IMR-90 (cell line): ENCODE measurements around the gene CYP1A2. TPM values are rescaled to one million over a fixed set of nuclear protein-coding genes. Genes with fewer than 3 reads are reported as not detected.

ENCODE experiments used
- ATAC-seq: fragments of 200-7000 bp; cut with Tn5 transposase; 2 replicates; pipeline ENCODE4 v1.9.1; 2020; ENCODE audit warnings: low read depth, mild to moderate bottlenecking, moderate library complexity
- BruUV-seq: library from RNA; stranded (reverse); fragments of 400-500 nt; replicated peaks from 2 replicates; lab custom pipeline; 2021; lab: Mats Ljungman, UMichigan
- CTCF ChIA-PET: fragments of 300-600 bp; formaldehyde crosslinking; extraction: SDS; loops from one replicate; lab custom pipeline; 2021; ENCODE audit warnings: antibody characterized with exemption; lab: Yijun Ruan, JAX
- POLR2A ChIA-PET: fragments of 300-600 bp; sonication (Branson Sonifier 250); formaldehyde crosslinking; loops from one replicate; lab custom pipeline; 2022; ENCODE audit warnings: antibody characterized with exemption; ENCODE audit not compliant: unreplicated experiment; lab: Charles Lee
- DNase-seq: peaks from one replicate; pipeline ENCODE4 v3.0.0; 2013
- H2AFZ ChIP-seq: replicated peaks from 2 replicates; pipeline ENCODE3; 2013; ENCODE audit warnings: low read length, mild to moderate bottlenecking; ENCODE audit not compliant: poor library complexity
- H2AK5ac ChIP-seq: 2 replicates; pipeline ENCODE4 v1.6.1; 2013; ENCODE audit warnings: low read depth, low read length, inconsistent platforms
- H2AK9ac ChIP-seq: replicated peaks from 2 replicates; pipeline ENCODE3; 2013; ENCODE audit warnings: mild to moderate bottlenecking, low read depth, low read length, moderate library complexity; ENCODE audit not compliant: poor library complexity
- H2BK120ac ChIP-seq: 2 replicates; pipeline ENCODE4 v1.6.1; 2013; ENCODE audit warnings: low read depth, low read length, inconsistent platforms
- H2BK15ac ChIP-seq: 3 replicates; pipeline ENCODE4 v1.6.1; 2013; ENCODE audit warnings: low read depth, low read length, inconsistent platforms
- H2BK20ac ChIP-seq: 2 replicates; pipeline ENCODE4 v1.6.1; 2013; ENCODE audit warnings: low read depth, mild to moderate bottlenecking, inconsistent platforms, low read length, moderate library complexity
- H2BK5ac ChIP-seq: 2 replicates; pipeline ENCODE4 v1.6.1; 2013; ENCODE audit warnings: mild to moderate bottlenecking, low read depth, low read length, inconsistent platforms; ENCODE audit not compliant: poor library complexity, severe bottlenecking
- H3K14ac ChIP-seq: replicated peaks from 2 replicates; pipeline ENCODE4 v1.6.1; 2013; ENCODE audit warnings: low read depth, low read length, inconsistent platforms
- H3K18ac ChIP-seq: 2 replicates; pipeline ENCODE4 v1.6.1; 2013; ENCODE audit warnings: low read depth, low read length, control low read depth
- H3K23ac ChIP-seq: 2 replicates; pipeline ENCODE4 v1.6.1; 2013; ENCODE audit warnings: low read depth, low read length, inconsistent platforms
- H3K27ac ChIP-seq: 2 replicates; pipeline ENCODE4 v1.5.1; 2013; ENCODE audit warnings: mild to moderate bottlenecking, control low read depth, low read length; ENCODE audit not compliant: insufficient read depth
- H3K27me3 ChIP-seq: 2 replicates; pipeline ENCODE4 v1.6.1; 2013; ENCODE audit warnings: low read length; ENCODE audit not compliant: control insufficient read depth, insufficient read depth
- H3K36me3 ChIP-seq: 2 replicates; pipeline ENCODE4 v1.6.1; 2013; ENCODE audit warnings: low read length, mixed read lengths; ENCODE audit not compliant: control insufficient read depth, insufficient read depth
- H3K4ac ChIP-seq: 2 replicates; pipeline ENCODE4 v1.6.1; 2013; ENCODE audit warnings: low read depth, low read length, inconsistent platforms
- H3K4me1 ChIP-seq: 2 replicates; pipeline ENCODE4 v1.6.1; 2013; ENCODE audit warnings: low read length, mixed read lengths; ENCODE audit not compliant: control insufficient read depth, insufficient read depth
- H3K4me2 ChIP-seq: 2 replicates; pipeline ENCODE4 v1.6.1; 2013; ENCODE audit warnings: low read depth, mild to moderate bottlenecking, control low read depth, low read length, moderate library complexity
- H3K4me3 ChIP-seq: 2 replicates; pipeline ENCODE4 v1.5.1; 2013; ENCODE audit warnings: low read depth, mild to moderate bottlenecking, control low read depth, low read length, moderate library complexity; ENCODE audit not compliant: insufficient read depth
- H3K56ac ChIP-seq: 2 replicates; pipeline ENCODE4 v1.6.1; 2013; ENCODE audit warnings: low read length, inconsistent platforms; ENCODE audit not compliant: insufficient read depth; ENCODE audit errors: extremely low read depth
- H3K79me1 ChIP-seq, 2 experiments: 2 replicates each; pipeline ENCODE4 v1.6.1; 2013; ENCODE audit warnings: low read length in 2 of 2, inconsistent platforms in 1 of 2, low read depth in 1 of 2
- H3K9ac ChIP-seq: 2 replicates; pipeline ENCODE4 v1.6.1; 2013; ENCODE audit warnings: low read depth, low read length, control low read depth
- H3K9me1 ChIP-seq: 2 replicates; pipeline ENCODE4 v1.6.1; 2013; ENCODE audit warnings: low read length, inconsistent platforms; ENCODE audit not compliant: insufficient read depth
- H3K9me3 ChIP-seq: 2 replicates; pipeline ENCODE4 v1.6.1; 2013; ENCODE audit warnings: low read length; ENCODE audit not compliant: control insufficient read depth, insufficient read depth
- H4K20me1 ChIP-seq: 2 replicates; pipeline ENCODE4 v1.6.1; 2013; ENCODE audit warnings: low read length, inconsistent platforms; ENCODE audit not compliant: insufficient read depth
- H4K5ac ChIP-seq: 2 replicates; pipeline ENCODE4 v1.6.1; 2013; ENCODE audit warnings: mild to moderate bottlenecking, low read depth, low read length, control low read depth
- H4K8ac ChIP-seq, 2 experiments: 2 replicates each; pipeline ENCODE4 v1.6.1; 2013; ENCODE audit warnings: low read depth in 2 of 2, low read length in 2 of 2, control low read depth in 1 of 2, inconsistent platforms in 1 of 2
- H4K91ac ChIP-seq: 2 replicates; pipeline ENCODE4 v1.6.1; 2013; ENCODE audit warnings: low read depth, low read length, inconsistent platforms; ENCODE audit not compliant: insufficient read depth
- BHLHE40 ChIP-seq: fragments of 150-350 bp; IDR thresholded peaks from 2 replicates; pipeline ENCODE4 v1.6.1; 2016; ENCODE audit warnings: mild to moderate bottlenecking, low read depth, low read length
- CEBPB ChIP-seq: IDR thresholded peaks from 2 replicates; pipeline ENCODE4 v1.6.1; 2012; ENCODE audit warnings: low read depth, low read length, improper control_type of control experiment
- CHD1 ChIP-seq: IDR thresholded peaks from 2 replicates; pipeline ENCODE4 v1.6.1; 2012; ENCODE audit warnings: low read depth, low read length, improper control_type of control experiment
- CTCF ChIP-seq: conservative IDR thresholded peaks from 2 replicates; pipeline ENCODE4 v1.5.1; 2012; ENCODE audit warnings: mild to moderate bottlenecking, low read depth, low read length, improper control_type of control experiment
- ELK1 ChIP-seq: fragments of 150-350 bp; IDR thresholded peaks from 2 replicates; pipeline ENCODE4 v1.6.1; 2016; ENCODE audit warnings: low read depth, mild to moderate bottlenecking, low read length, moderate library complexity, borderline replicate concordance
- FOS ChIP-seq: fragments of 150-350 bp; IDR thresholded peaks from 2 replicates; pipeline ENCODE4 v1.6.1; 2016; ENCODE audit warnings: low read depth, low read length
- MAFK ChIP-seq: IDR thresholded peaks from 2 replicates; pipeline ENCODE4 v1.6.1; 2012; ENCODE audit warnings: low read depth, low read length, improper control_type of control experiment
- MAZ ChIP-seq: IDR thresholded peaks from 2 replicates; pipeline ENCODE4 v1.6.1; 2012; ENCODE audit warnings: low read depth, mild to moderate bottlenecking, low read length, improper control_type of control experiment, moderate library complexity, borderline replicate concordance
- MXI1 ChIP-seq: IDR thresholded peaks from 2 replicates; pipeline ENCODE4 v1.6.1; 2012; ENCODE audit warnings: low read depth, mild to moderate bottlenecking, low read length, moderate library complexity, borderline replicate concordance
- NFE2L2 ChIP-seq: fragments of 150-350 bp; IDR thresholded peaks from 2 replicates; pipeline ENCODE4 v1.6.1; 2016; ENCODE audit warnings: low read depth, mild to moderate bottlenecking, low read length
- POLR2A ChIP-seq: IDR thresholded peaks from 2 replicates; pipeline ENCODE4 v1.6.1; 2012; ENCODE audit warnings: mild to moderate bottlenecking, low read depth, low read length
- RAD21 ChIP-seq: IDR thresholded peaks from 2 replicates; pipeline ENCODE4 v1.6.1; 2012; ENCODE audit warnings: low read length, improper control_type of control experiment
- RCOR1 ChIP-seq: IDR thresholded peaks from 2 replicates; pipeline ENCODE4 v1.6.1; 2012; ENCODE audit warnings: mild to moderate bottlenecking, low read length, improper control_type of control experiment; ENCODE audit not compliant: insufficient replicate concordance
- RFX5 ChIP-seq: IDR thresholded peaks from 2 replicates; pipeline ENCODE4 v1.8.0; 2012; ENCODE audit warnings: low read depth, mild to moderate bottlenecking, low read length, moderate library complexity
- SMC3 ChIP-seq: fragments of 150-350 bp; IDR thresholded peaks from 2 replicates; pipeline ENCODE4 v1.6.1; 2016; ENCODE audit warnings: low read depth, mild to moderate bottlenecking, antibody characterized with exemption, low read length, moderate library complexity
- USF2 ChIP-seq: fragments of 150-350 bp; IDR thresholded peaks from 2 replicates; pipeline ENCODE4 v1.6.1; 2017; ENCODE audit warnings: mild to moderate bottlenecking, antibody characterized with exemption, low read length, low read depth
- whole genome bisulfite sequencing, 2 experiments: methylation state at CpG; one replicate each; pipeline versions ENCODE4 v1.1.5 to v1.1.7; 2013; ENCODE audit warnings: missing lambda C conversion rate in 2 of 2; ENCODE audit not compliant: insufficient read length in 1 of 2; ENCODE audit errors: extremely low coverage in 2 of 2; 5-methylcytosine and 5-hydroxymethylcytosine counted together
- dilution Hi-C: fragments of 300-500 bp; cut with HindIII; formaldehyde crosslinking; loops from one replicate; pipeline ENCODE4 v1.14.3; 2018; ENCODE audit warnings: low sequenced_read_pairs; ENCODE audit not compliant: unreplicated experiment
- in situ Hi-C: fragments of 300-500 bp; cut with MboI; formaldehyde crosslinking; loops from 3 replicates; pipeline ENCODE4 v1.14.3; 2019; ENCODE audit warnings: low sequenced_read_pairs, inconsistent platforms, mixed read lengths
- intact Hi-C: fragments of 100-400 bp; cut with micrococcal nuclease; formaldehyde crosslinking; loops from 2 replicates; pipeline ENCODE4 v1.10.0; 2022
- polyA plus RNA-seq, 3 experiments: library from polyadenylated mRNA; depleted of rRNA; stranded (reverse); fragments of >200 nt; gene quantifications; 2 replicates each; pipeline ENCODE4 v1.2.3, GENCODE V29; 2012; ENCODE audit warnings: low replicate concordance in 1 of 3
- total RNA-seq: library from RNA; depleted of rRNA; stranded (reverse); fragments of >200 nt; gene quantifications from 2 replicates; pipeline ENCODE4 v1.2.3, GENCODE V29; 2012

The CYP1A2 gene
- total and polyA plus RNA-seq, 2 of the 4 experiments (the other 2 are of a cell fraction) = not detected

DNA sequence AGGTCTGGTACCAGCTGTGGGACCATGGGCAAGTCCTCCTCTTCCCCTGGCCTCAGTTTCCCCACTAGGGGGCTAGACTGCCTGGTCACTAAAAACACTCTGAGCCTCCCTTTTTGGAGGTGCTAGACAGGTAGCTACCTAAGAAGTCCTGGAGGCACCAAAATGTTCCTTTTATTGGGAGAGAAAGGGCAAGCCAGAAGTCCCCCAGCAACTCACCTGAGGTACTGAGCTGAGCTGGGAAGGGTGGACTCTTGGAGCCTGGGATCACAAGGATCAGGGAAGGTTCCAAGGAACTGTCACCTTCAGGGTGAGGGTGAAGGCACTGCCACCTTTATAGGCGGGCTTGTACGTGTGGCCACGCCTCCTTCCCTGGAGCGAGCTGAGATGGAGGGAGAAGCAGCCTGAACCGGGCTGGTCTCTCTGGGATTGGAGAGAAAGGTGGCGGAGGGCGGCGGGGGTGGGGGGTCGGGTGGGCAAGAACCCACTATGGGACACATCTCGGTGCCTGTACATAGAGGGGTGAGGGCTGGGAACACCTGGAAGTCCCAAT is 23.3 kb upstream of the CYP1A2 start, which contains the start of gene CYP1A1:
CYP1A1 (minus strand) TSS at position 304 of the 550 bp plus-strand sequence. CDS start 2,431 bp downstream, outside the sequence.
- POLR2A ChIA-PET = interaction anchor here (0.5 kb wide), 1 partner anchor 41 kb away, joined by 7 read pairs; no protein-coding TSS in a partner anchor
- CTCF ChIA-PET = no interaction called here
- ATAC-seq = peak; percentile 44

More for the DNA sequence above, 23.3 kb upstream of the CYP1A2 start, which contains the start of gene CYP1A1:
- Histone ChIP-seq H4K8ac (no peak within 1 kb of the TSS), H3K36me3 (no peaks in the 10 kb centered on the region), H3K4me3 (peak within 1 kb of the TSS; percentile 45), H2BK20ac (no peak within 1 kb of the TSS), H3K4ac (no peak within 1 kb of the TSS), H3K9me1 (peaks cover 5% of the 10 kb centered on the region), H2AK9ac (peak within 1 kb of the TSS; percentile 28), H2BK120ac (no peak within 1 kb of the TSS), H4K91ac (no peak within 1 kb of the TSS), H2BK15ac (no peak within 1 kb of the TSS), H3K9me3 (no peaks in the 10 kb centered on the region), H3K18ac (no peak within 1 kb of the TSS), H3K79me1 (no peaks in the 10 kb centered on the region), H3K9ac (no peak within 1 kb of the TSS), H2BK5ac (no peak within 1 kb of the TSS), H3K4me2 (peak within 1 kb of the TSS; percentile 87), H3K27me3 (peaks cover 71% of the 10 kb centered on the region), H2AK5ac (0 out of 2 replicates have a peak within 1 kb of the TSS, but pooled peaks have one; percentile 59), H3K23ac (no peak within 1 kb of the TSS), H3K27ac (no peak within 1 kb of the TSS), H3K14ac (no peak within 1 kb of the TSS), H2AFZ (peak within 1 kb of the TSS; percentile 87), H4K20me1 (no peaks in the 10 kb centered on the region; the same call in 1 of the 2 replicates), H3K56ac (no peak within 1 kb of the TSS), H3K4me1 (no peaks in the 10 kb centered on the region), H4K5ac (no peak within 1 kb of the TSS)
- no peak for DNase-seq
- WGBS, 2 experiments = no CpG with 5 or more reads among the region's 10 CpGs
- BruUV-seq = no TSS peak
- intact Hi-C loops (no loop called here), dilution Hi-C loops (no loop called here), in situ Hi-C loops (no loop called here)
- TF ChIP-seq MXI1 = no peak
- TF ChIP-seq POLR2A = no peak
- no peak for TF ChIP-seq BHLHE40
- no peak for TF ChIP-seq SMC3
- no peak for TF ChIP-seq CHD1
- no peak for TF ChIP-seq ELK1
- no peak for TF ChIP-seq FOS
- TF ChIP-seq NFE2L2 = no peak
- no peak for TF ChIP-seq MAZ
- no peak for TF ChIP-seq USF2
- no peak for TF ChIP-seq MAFK
- TF ChIP-seq RCOR1 = no peak
- TF ChIP-seq CEBPB = no peak
- no peak for TF ChIP-seq CTCF
- TF ChIP-seq RAD21 = no peak
- no peak for TF ChIP-seq RFX5
